ENCODE data around the gene HMCN2.

The HMCN2 gene

DNA sequence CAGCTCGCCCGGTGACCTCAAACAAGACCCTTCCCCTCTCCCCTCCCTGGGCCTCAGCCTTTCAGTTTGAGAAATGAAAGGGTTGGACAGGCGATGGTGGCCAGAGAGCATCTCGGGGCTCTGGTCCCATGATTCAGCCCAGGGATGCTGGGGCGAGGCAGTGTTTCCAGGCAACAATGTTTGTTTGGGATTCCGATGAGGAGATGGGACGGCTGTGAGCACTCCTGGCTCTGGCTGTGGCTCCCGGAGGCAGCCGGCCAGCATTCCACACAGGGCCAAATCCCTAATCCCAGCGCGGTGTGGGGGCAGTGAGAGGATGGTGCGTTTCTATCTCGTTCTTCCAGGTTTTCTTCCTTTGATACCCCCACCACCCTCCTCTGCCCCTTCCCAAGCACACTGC lies 66.0 kb downstream of the HMCN2 start:
- peak; percentile 88 for DNase-seq (ENCODE audit: low read depth)
- TF ChIP-seq, protein P1, sequence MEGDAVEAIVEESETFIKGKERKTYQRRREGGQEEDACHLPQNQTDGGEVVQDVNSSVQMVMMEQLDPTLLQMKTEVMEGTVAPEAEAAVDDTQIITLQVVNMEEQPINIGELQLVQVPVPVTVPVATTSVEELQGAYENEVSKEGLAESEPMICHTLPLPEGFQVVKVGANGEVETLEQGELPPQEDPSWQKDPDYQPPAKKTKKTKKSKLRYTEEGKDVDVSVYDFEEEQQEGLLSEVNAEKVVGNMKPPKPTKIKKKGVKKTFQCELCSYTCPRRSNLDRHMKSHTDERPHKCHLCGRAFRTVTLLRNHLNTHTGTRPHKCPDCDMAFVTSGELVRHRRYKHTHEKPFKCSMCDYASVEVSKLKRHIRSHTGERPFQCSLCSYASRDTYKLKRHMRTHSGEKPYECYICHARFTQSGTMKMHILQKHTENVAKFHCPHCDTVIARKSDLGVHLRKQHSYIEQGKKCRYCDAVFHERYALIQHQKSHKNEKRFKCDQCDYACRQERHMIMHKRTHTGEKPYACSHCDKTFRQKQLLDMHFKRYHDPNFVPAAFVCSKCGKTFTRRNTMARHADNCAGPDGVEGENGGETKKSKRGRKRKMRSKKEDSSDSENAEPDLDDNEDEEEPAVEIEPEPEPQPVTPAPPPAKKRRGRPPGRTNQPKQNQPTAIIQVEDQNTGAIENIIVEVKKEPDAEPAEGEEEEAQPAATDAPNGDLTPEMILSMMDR (conservative IDR thresholded peaks at IDR 0.05; ENCODE audit: low read length): no peak
- no peak overlapping the region for H3K4me3 ChIP-seq (ENCODE audit: low read length)

DNA sequence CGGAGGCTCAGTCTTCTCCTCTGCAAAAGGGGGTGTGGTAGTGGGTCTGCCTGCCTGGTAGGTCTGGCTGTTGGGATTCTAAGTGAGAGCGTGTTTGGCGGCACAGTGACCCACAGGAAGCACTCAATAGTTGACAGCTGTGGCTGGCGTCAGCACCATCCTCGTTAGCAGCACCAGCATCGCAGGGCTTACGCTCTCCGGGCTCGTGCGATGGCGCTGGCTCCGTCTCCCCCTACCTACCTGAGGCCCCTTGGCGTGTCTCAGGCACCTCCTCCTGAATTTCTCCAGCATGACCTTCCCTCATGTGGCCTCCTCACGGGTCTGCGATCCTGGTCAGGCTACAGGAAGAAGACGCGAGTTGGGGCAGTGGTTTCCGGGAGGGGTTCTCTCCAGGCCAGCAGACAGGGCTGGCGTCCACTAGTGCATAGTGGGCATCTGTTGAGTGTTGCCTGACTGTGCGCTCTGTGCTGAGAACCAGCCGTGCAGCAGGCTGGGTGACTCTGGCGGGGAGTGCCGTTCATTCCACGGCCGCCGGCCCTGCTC lies 66.9 kb downstream of the HMCN2 start:
- TF ChIP-seq, protein P1 (conservative IDR thresholded peaks at IDR 0.05; ENCODE audit: low read length): no peak
- no peak overlapping the region for H3K4me3 ChIP-seq (ENCODE audit: low read length)
- peak; percentile 17 for DNase-seq (ENCODE audit: low read depth)

DNA sequence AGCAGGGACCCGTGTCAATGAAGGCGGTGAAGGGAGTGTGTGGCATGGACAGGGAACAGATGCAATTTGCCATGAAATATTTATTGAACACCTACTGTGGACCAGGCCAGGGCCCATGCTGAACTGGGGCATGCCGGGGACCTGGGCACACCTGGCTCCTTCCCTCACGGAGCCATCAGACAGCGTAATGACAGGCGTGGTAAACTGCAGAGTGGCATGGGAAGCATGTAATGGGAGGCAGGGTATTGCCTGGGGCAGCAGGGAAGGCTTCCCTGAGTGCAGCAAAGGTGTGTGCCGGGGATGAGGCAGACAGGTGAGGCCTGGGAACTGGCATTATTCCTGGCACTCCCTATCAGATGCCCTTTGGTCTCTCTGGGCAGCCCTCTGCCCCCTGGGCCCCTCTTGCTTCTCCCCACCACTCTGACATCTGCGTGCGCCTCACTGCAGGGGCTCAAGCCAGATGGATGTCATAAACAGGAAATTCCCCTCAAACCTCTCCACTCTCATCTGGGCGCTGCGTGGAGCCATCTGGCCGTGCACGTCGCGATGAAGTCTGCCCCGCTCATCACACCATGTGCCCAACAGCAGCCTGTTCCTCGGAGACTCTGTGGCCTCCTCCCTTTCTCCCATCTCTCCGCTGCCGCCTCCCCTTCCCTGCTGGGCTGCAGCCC lies 67.6 kb downstream of the HMCN2 start:
- TF ChIP-seq, protein P1 (conservative IDR thresholded peaks at IDR 0.05; ENCODE audit: low read length): no peak
- DNase-seq (ENCODE audit: low read depth): peak; percentile 47
- H3K4me3 ChIP-seq (ENCODE audit: low read length): no peak overlapping the region

DNA sequence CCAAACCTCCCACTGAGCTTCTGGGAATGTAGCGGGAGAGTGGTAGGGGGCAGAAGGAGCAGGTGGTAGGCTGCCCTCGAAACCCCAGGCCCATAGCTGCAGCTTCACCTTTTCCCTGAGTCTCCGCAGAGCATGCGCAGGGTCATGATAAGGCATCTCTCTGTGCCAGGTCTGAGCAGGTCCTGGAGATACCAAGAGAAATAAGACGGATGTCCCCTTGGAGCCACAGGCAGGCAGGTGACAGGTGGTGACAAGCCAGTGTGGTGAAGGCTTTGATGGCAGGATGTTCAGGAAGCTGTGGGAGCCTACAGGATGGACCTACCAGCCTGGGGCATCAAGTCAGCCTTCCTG lies 68.1 kb downstream of the HMCN2 start:
- TF ChIP-seq, protein P1 (conservative IDR thresholded peaks at IDR 0.05; ENCODE audit: low read length): no peak
- no peak for DNase-seq (ENCODE audit: low read depth)
- no peak overlapping the region for H3K4me3 ChIP-seq (ENCODE audit: low read length)

DNA sequence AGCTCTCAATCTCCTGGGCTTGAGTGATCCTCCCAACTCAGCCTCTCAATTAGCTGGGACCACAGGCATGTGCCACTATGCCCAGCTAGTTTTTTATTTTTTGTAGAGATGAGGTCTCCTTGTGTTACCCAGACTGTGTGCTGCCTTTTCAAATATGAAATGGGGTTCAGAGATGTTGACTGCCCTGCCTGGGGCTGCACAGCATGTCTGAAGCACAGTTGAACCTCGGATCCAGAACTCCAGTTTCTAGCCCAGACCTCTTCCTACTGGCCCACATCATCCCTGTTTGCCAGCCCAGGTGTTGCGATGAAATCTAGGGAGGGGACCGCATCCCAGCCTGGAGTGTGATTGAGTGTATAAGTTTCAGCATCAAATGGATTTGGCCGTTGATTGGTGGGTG lies 69.4 kb downstream of the HMCN2 start:
- H3K4me3 ChIP-seq (ENCODE audit: low read length): no peak overlapping the region
- TF ChIP-seq, protein P1 (conservative IDR thresholded peaks at IDR 0.05; ENCODE audit: low read length): no peak
- no peak for DNase-seq (ENCODE audit: low read depth)

DNA sequence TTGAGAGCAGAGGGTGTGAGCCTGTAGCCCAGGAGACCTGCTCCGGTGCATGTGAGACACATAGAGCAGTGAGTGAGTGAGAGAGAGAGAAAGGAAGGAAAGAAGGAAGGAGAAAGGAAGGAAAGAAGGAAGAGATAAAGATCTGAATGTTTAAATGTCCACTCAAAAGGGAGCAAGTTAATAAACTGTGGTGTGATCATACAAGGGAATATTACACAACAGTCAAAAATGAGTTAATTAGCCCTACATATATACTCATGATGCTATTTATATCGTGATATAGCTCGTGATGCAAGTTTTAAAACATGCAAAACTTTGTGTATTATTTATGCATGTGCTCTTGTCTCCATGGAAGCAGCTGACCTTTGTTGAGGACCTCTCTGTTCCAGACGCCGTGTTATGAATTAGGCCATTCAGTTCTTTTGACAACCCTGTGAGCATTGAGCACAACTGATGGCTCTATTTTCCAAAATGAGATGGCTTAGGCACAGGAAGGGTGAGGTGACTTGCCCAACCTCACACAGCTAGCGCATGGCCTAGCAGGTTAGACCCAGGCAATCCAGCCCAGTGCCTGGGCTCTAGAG lies 70.6 kb downstream of the HMCN2 start:
- H3K4me3 ChIP-seq (ENCODE audit: low read length): no peak overlapping the region
- TF ChIP-seq, protein P1 (conservative IDR thresholded peaks at IDR 0.05; ENCODE audit: low read length): no peak
- DNase-seq (ENCODE audit: low read depth): peak; percentile 2

DNA sequence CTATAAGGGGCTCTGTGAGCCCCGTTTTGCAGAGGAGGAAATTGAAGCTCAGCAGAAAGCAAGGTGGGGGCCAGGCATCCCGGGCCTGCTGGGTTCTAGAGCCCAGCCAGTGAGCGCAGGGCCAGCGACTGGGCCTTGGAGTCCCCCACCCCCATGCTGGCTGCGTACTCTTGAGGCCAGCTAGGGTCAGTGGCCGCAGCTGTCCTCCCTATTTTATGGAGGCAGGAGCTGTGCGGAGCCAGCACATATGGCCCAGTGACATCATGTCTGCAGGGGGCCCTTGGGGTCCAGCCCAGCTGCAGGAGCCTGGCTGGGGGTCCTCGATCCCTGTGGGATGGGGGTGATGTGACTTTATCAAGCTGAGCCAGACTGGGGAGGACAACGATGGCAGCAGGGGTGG lies 71.3 kb downstream of the HMCN2 start:
- TF ChIP-seq, protein P1 (conservative IDR thresholded peaks at IDR 0.05; ENCODE audit: low read length): no peak

More for the DNA sequence above, 71.3 kb downstream of the HMCN2 start:
- H3K4me3 ChIP-seq (ENCODE audit: low read length): no peak overlapping the region
- DNase-seq (ENCODE audit: low read depth): no peak

Measured in AG10803 (cell line).